Breast epithelium (tissue), 4 donors: Measurements from ENCODE around the gene NABP1. TPM values are rescaled to one million over a fixed set of nuclear protein-coding genes. Genes with fewer than 3 reads are reported as not detected.

ENCODE experiments used
- DNase-seq, 2 donors: peaks; one replicate each; pipeline ENCODE4 v3.0.0-alpha.2; 2019; ENCODE audit warnings: low spot score in 2 of 2
- H3K27ac ChIP-seq, 2 donors: fragments of 200-600 bp; sonication (generic) in 1 of 2; one replicate each; pipeline ENCODE4 v1.5.1; 2016 to 2019; ENCODE audit warnings: mild to moderate bottlenecking in 1 of 2
- H3K27me3 ChIP-seq, 2 donors: fragments of 200-600 bp; sonication (generic) in 1 of 2; one replicate each; pipeline versions ENCODE4 v1.5.1 to v1.6.0; 2017 to 2019; ENCODE audit warnings: control low read depth in 1 of 2, mild to moderate bottlenecking in 1 of 2
- H3K36me3 ChIP-seq: fragments of 200-600 bp; one replicate; pipeline ENCODE4 v1.5.1; 2019
- H3K4me1 ChIP-seq, 2 donors: fragments of 200-600 bp; sonication (generic); one replicate each; pipeline ENCODE4 v1.5.1; 2016 to 2019; ENCODE audit warnings: control low read depth in 1 of 2
- H3K4me3 ChIP-seq, 3 donors: fragments of 200-600 bp; sonication (generic); 1 replicate in 2 of 3; 2 replicates in 1 of 3; pipeline ENCODE4 v1.5.1; 2016 to 2019; ENCODE audit warnings: mild to moderate bottlenecking in 3 of 3, moderate library complexity in 2 of 3
- H3K9me3 ChIP-seq, 2 donors: fragments of 200-600 bp; sonication (generic) in 1 of 2; one replicate each; pipeline ENCODE4 v1.5.1; 2016 to 2019; ENCODE audit warnings: control low read depth in 1 of 2
- CTCF ChIP-seq, 3 donors: fragments of 450-650 bp; IDR thresholded peaks; one replicate each; pipeline ENCODE4 v1.5.1; 2016 to 2017; ENCODE audit warnings: antibody characterized with exemption in 3 of 3, mild to moderate bottlenecking in 3 of 3, moderate library complexity in 3 of 3
- POLR2A ChIP-seq: fragments of 450-650 bp; IDR thresholded peaks from one replicate; pipeline ENCODE4 v1.6.1; 2016; ENCODE audit warnings: antibody characterized with exemption, mild to moderate bottlenecking, moderate library complexity
- POLR2AphosphoS5 ChIP-seq, 3 donors: sonication (generic); formaldehyde crosslinking; IDR thresholded peaks; one replicate each; pipeline ENCODE4 v1.6.1; 2017; ENCODE audit warnings: antibody characterized with exemption in 3 of 3
- intact Hi-C: fragments of 100-400 bp; cut with DNase I; formaldehyde crosslinking; loops from one replicate; pipeline ENCODE4 v1.15.1; 2023; ENCODE audit warnings: low total_unique reads
- total RNA-seq, 3 donors: library from RNA; depleted of rRNA; stranded (reverse); fragments of >200 nt; gene quantifications; one replicate each; pipeline ENCODE4 v1.1.0, GENCODE V29; 2016

Gene NABP1
- total RNA-seq, 3 donors from 2014 or later: 34.4 to 44.9 (median 37.8) TPM

GRCh38 chr2:191659198-191659597 is 18.7 kb upstream of the NABP1 start:
- TF ChIP-seq POLR2A (no peak), POLR2AphosphoS5 (IDR thresholded peaks at IDR 0.05) (no peak), CTCF (IDR thresholded peaks at IDR 0.05) (no peak)
- intact Hi-C loops: no loop called here

GRCh38 chr2:191660575-191660974 is 17.4 kb upstream of the NABP1 start:
- no peaks in the 10 kb centered on the region for H3K27me3 ChIP-seq
- no peak overlapping the region for H3K4me3 ChIP-seq
- H3K4me1 ChIP-seq: no peaks in the 10 kb centered on the region
- DNase-seq: no peak
- TF ChIP-seq CTCF (IDR thresholded peaks at IDR 0.05) (no peak), POLR2AphosphoS5 (IDR thresholded peaks at IDR 0.05) (no peak), POLR2A (no peak)
- intact Hi-C loops: no loop called here
- H3K9me3 ChIP-seq: no peaks in the 10 kb centered on the region
- no peaks in the 10 kb centered on the region for H3K36me3 ChIP-seq
- H3K27ac ChIP-seq: no peak overlapping the region

More at GRCh38 chr2:191659198-191659597, 18.7 kb upstream of the NABP1 start:
- Histone ChIP-seq H3K4me1 (no peaks in the 10 kb centered on the region), H3K36me3 (no peaks in the 10 kb centered on the region), H3K27me3 (no peaks in the 10 kb centered on the region), H3K27ac (no peak overlapping the region), H3K9me3 (no peaks in the 10 kb centered on the region), H3K4me3 (no peak overlapping the region)
- no peak for DNase-seq

- DNase-seq: no peak
- TF ChIP-seq POLR2AphosphoS5 (IDR thresholded peaks at IDR 0.05) (no peak), CTCF (IDR thresholded peaks at IDR 0.05) (no peak), POLR2A (no peak)
- no peaks in the 10 kb centered on the region for H3K27me3 ChIP-seq
Measured at GRCh38 chr2:191661097-191661924, 16.6 kb upstream of the NABP1 start.

GRCh38 chr2:191664823-191665677 is 12.9 kb upstream of the NABP1 start:
- no peak for DNase-seq
- no peaks in the 10 kb centered on the region for H3K9me3 ChIP-seq
- no peaks in the 10 kb centered on the region for H3K4me1 ChIP-seq
- intact Hi-C loops: loop anchor here (5.0 kb wide), 1 partner anchor 908 kb away; no protein-coding TSS in a partner anchor
- no peak overlapping the region for H3K27ac ChIP-seq
- TF ChIP-seq POLR2A: no peak
- TF ChIP-seq CTCF (IDR thresholded peaks at IDR 0.05): no peak
- no peak for TF ChIP-seq POLR2AphosphoS5 (IDR thresholded peaks at IDR 0.05)
- no peaks in the 10 kb centered on the region for H3K36me3 ChIP-seq
- no peaks in the 10 kb centered on the region for H3K27me3 ChIP-seq
- H3K4me3 ChIP-seq: no peak overlapping the region

More at GRCh38 chr2:191661097-191661924, 16.6 kb upstream of the NABP1 start:
- Histone ChIP-seq H3K4me3 (no peak overlapping the region), H3K4me1 (no peaks in the 10 kb centered on the region), H3K36me3 (no peaks in the 10 kb centered on the region), H3K27ac (no peak overlapping the region), H3K9me3 (no peaks in the 10 kb centered on the region)
- intact Hi-C loops: no loop called here
